SK-N-SH treated with all-trans-retinoic acid at 6 μM for 48 hours (cell line): ENCODE measurements around the gene CFAP20DC.
"Not testable (repeated sequence)": the region's sequence is repeated elsewhere in the genome, so short reads cannot be mapped to it uniquely, and the experiment has no call there.

Experiments used
- ARNTL ChIP-seq: fragments of 450-650 bp; formaldehyde crosslinking; IDR thresholded peaks from 2 replicates; pipeline ENCODE4 v1.5.0; 2020; ENCODE audit warnings: low read depth, mild to moderate bottlenecking, moderate library complexity, borderline replicate concordance
- CSRNP3 ChIP-seq: fragments of 250-450 bp; sonication (Bioruptor Pico); IDR thresholded peaks from 2 replicates; pipeline ENCODE4 v1.5.1; 2021; ENCODE audit warnings: mild to moderate bottlenecking, moderate library complexity
- ESRRG ChIP-seq: fragments of 250-450 bp; sonication (Bioruptor Pico); IDR thresholded peaks from 2 replicates; pipeline ENCODE4 v1.6.1; 2021; ENCODE audit warnings: mild to moderate bottlenecking
- SNAI2 ChIP-seq: fragments of 250-450 bp; sonication (Bioruptor Pico); IDR thresholded peaks from 2 replicates; pipeline ENCODE4 v1.5.0; 2020; ENCODE audit warnings: mild to moderate bottlenecking, moderate library complexity
- TOX ChIP-seq: fragments of 250-450 bp; sonication (Bioruptor Pico); IDR thresholded peaks from 2 replicates; pipeline ENCODE4 v1.8.0; 2021; ENCODE audit warnings: mild to moderate bottlenecking, moderate library complexity, borderline replicate concordance
- ZNF70 ChIP-seq: fragments of 450-650 bp; formaldehyde crosslinking; IDR thresholded peaks from 2 replicates; pipeline ENCODE4 v1.5.0; 2020; ENCODE audit warnings: mild to moderate bottlenecking, moderate library complexity
- TF ChIP-seq, protein P1 (sequence below): fragments of 250-450 bp; sonication (Bioruptor Pico); IDR thresholded peaks from 2 replicates; pipeline ENCODE4 v1.8.0; 2020; ENCODE audit warnings: mild to moderate bottlenecking, moderate library complexity, borderline replicate concordance

DNA sequence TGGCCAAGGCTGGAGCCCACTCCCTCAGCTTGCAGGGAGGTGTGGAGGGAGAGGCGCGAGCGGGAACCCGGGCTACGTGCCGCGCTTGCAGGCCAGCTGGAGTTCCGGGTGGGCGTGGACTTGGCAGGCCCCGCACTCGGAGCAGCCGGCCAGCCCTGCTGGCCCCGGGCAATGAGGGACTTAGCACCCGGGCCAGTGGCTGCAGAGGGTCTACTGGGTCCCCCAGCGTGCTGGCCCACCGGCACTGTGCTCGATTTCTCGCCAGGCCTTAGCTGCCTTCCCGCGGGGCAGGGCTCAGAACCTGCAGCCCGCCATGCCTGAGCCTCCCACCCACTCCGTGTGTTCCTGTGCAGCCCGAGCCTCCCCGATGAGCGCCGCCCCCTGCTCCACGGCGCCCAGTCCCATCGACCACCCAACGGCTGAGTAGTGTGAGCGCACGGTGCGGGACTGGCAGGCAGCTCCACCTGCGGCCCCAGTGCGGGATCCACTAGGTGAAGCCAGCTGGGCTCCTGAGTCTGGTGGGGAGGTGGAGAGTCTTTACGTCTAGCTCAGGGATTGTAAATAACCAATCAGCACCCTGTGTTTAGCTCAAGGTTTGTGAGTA lies 1.1 kb upstream of the CFAP20DC start:
- TF ChIP-seq, protein P1, sequence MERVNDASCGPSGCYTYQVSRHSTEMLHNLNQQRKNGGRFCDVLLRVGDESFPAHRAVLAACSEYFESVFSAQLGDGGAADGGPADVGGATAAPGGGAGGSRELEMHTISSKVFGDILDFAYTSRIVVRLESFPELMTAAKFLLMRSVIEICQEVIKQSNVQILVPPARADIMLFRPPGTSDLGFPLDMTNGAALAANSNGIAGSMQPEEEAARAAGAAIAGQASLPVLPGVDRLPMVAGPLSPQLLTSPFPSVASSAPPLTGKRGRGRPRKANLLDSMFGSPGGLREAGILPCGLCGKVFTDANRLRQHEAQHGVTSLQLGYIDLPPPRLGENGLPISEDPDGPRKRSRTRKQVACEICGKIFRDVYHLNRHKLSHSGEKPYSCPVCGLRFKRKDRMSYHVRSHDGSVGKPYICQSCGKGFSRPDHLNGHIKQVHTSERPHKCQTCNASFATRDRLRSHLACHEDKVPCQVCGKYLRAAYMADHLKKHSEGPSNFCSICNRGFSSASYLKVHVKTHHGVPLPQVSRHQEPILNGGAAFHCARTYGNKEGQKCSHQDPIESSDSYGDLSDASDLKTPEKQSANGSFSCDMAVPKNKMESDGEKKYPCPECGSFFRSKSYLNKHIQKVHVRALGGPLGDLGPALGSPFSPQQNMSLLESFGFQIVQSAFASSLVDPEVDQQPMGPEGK (CRISPR knock-in tag) = not testable (repeated sequence)
- not testable (repeated sequence) for TF ChIP-seq ZNF70 (CRISPR knock-in tag); SNAI2 (CRISPR knock-in tag); ARNTL (CRISPR knock-in tag); ESRRG; CSRNP3 (CRISPR knock-in tag); TOX (CRISPR knock-in tag)
